Daoy (cell line): ENCODE measurements around the gene PRRX2. TPM values are rescaled to one million over a fixed set of nuclear protein-coding genes. Genes with fewer than 3 reads are reported as not detected.
A peak's percentile ranks its signal among the peaks of the same experiment; 100 is the strongest.
"Not testable (repeated sequence)": the region's sequence is repeated elsewhere in the genome, so short reads cannot be mapped to it uniquely, and the experiment has no call there.

ENCODE experiments used
- DNase-seq: peaks from one replicate; pipeline ENCODE4 v3.0.0-alpha.2; 2015; ENCODE audit warnings: low read depth
- total RNA-seq: library from RNA; depleted of rRNA; stranded (reverse); fragments of >200 nt; shearing (Covaris generic); gene quantifications from 2 replicates; pipeline ENCODE4 v1.2.3, GENCODE V29; 2014; rRNA removed

The PRRX2 gene
- total RNA-seq, 1 experiment from 2014 or later = 1.7 TPM

GRCh38 chr9:129757045-129757444, 91.6 kb downstream of the PRRX2 start:
- DNase-seq = no peak

- no peak for DNase-seq
Observed at GRCh38 chr9:129759319-129759718, 93.9 kb downstream of the PRRX2 start.

- no peak for DNase-seq
Observed at GRCh38 chr9:129759804-129760502, 94.5 kb downstream of the PRRX2 start.

DNA sequence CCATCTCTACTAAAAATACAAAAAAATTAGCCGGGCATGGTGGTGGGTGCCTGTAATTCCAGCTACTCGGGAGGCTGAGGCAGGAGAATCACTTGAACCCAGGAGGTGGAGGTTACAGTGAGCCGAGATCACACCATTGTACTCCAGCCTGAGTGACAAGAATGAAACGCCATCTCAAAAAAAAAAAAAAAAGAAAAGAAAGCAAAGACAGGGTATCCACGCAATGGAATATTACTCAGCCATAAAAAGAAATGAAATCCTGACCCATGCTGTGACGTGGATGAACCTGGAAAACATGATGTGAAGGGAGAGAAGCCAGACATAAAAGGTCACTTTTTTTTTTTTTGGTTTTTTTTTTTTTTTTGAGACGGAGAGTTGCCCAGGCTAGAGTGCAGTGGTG, 95.3 kb downstream of the PRRX2 start:
- DNase-seq = not testable (repeated sequence)

DNA sequence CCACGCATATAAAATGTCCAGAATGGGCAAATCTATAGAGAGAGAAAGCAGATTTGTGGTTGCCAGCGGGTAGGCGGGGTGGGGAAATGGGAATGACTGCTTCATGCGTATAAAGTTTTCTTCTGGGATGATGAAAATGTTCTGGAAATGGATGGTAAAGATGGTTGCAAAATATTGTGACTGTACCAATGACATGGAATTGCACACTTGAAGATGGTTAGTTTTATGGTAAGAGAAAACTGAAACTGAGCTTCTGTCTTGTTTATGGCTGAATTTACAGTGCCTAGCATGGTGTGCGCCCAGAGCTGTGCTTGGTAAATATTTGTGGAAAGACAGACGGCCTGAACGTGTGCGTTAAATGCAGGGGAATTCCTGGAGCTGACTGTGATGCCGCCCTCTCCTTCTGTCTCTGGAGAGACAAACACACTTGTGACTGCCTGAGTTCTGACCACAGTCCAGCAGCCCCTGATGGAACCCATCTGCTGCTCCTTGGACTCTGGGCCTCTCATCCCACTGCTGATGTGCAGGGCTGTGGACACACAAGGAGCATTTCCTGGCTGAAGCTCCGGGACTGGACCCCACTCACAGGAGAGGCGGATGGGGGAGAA, 96.0 kb downstream of the PRRX2 start:
- no peak for DNase-seq

DNA sequence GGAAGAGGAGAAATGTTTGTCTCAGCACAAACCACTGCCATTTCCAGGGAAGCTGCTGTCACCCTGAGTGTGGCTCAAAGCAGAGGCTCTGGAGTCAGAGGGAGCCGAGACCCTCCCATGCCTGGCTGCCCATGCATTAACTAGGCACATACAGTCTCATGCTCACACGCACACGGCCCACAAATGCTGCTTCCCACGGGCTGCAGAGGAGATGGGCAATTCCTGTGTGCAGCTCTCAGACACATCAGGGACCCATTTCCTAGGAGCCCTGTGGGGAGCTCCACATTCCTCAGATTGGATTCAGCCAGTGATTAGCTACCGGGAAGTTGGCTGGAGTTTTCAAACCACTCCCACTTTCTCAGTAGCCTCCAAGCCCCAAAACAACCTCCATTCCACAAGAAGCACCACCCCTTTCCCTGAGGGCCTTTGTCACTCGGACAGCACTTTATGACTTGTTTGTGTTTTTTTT, 96.5 kb downstream of the PRRX2 start:
- peak; percentile 46 for DNase-seq

GRCh38 chr9:129762370-129762984, 97.0 kb downstream of the PRRX2 start:
- DNase-seq = peak; percentile 66

- DNase-seq = no peak
Observed at GRCh38 chr9:129762985-129763926, 97.8 kb downstream of the PRRX2 start.

- no peak for DNase-seq
Observed at GRCh38 chr9:129765764-129766317, 100.4 kb downstream of the PRRX2 start.

DNA sequence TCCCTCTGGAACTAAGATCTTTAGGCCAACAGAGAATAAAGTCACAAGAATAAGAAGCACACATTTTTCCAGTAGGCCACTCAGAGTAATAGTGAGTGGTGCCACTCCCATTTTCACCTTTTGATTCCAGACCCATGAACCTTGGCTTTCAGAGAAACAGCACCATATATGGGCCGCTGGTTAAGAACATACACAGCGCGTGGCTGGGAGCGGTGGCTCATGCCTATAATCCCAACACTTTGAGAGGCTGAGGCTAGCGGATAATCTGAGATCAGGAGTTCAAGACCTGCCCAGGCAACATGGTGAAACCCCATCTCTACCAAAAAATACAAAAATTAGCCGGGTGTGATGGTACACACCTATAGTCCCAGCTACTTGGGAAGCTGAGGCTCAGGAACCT, 103.0 kb downstream of the PRRX2 start:
- no peak for DNase-seq

DNA sequence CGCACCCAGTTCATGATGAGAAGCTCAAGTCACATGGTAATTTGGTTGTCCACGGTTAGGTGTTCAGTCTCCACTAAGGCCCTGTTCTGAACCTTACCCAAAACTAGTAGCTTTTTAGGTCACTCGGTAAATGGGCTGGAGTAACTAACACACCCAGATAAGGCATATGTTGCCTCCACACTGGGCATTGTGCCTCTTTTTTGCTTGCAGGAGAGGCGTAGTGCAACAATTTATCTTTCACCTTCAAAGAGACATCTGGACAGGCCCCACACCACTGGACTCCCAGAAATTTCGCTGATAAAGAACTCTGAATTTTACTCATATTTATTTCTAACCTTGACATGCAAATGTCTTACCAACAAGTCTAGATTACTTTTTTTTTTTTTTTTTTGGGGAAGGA, 104.2 kb downstream of the PRRX2 start:
- DNase-seq = no peak

DNA sequence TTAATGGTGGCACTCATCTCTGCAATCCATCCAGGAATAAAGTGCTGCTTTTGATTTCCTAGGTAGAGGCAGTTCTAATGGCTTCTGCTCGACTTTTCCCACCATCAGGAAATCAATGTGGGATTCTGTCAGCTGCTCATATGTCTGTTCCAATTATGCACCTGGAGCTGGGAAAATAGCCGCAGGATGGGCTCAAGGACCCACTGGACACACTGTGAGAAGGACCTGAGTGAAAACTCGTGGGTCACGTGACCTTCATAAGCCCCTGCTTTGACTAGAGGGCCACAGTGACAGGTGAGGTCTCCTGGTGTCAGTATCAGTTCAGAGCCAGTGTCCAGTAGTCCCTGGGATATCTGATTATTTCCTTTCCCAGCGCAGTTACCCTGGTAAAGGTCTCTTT, 105.3 kb downstream of the PRRX2 start:
- no peak for DNase-seq

Other genes starting within 250 kb of the PRRX2 start
- gene C9orf50, start 44.5 kb upstream of the PRRX2 start, total RNA-seq = not detected in 2 replicates
- 21.5 and 21.6 TPM in 2 replicates for gene NTMT1, start 39.5 kb upstream of the PRRX2 start, total RNA-seq
- 4.4 and 8.0 TPM in 2 replicates for gene ASB6, start 23.5 kb upstream of the PRRX2 start, total RNA-seq
- 3.9 and 4.5 TPM in 2 replicates for gene PTGES, start 87.4 kb downstream of the PRRX2 start, total RNA-seq
- 12.7 and 16.2 TPM in 2 replicates for gene TOR1B, start 137.5 kb downstream of the PRRX2 start, total RNA-seq
- gene TOR1A, start 158.5 kb downstream of the PRRX2 start, total RNA-seq = 30.9 and 31.8 TPM in 2 replicates
- gene C9orf78, start 169.6 kb downstream of the PRRX2 start, total RNA-seq = 127 and 128 TPM in 2 replicates
- 5.5 and 9.1 TPM in 2 replicates for gene USP20, start 169.8 kb downstream of the PRRX2 start, total RNA-seq